Neuron (in vitro differentiated cells): ENCODE measurements around the gene ANKRD11.

Source experiments
- H2AFZ ChIP-seq: one replicate; pipeline ENCODE4 v1.6.1; 2013; ENCODE audit warnings: low read depth, mild to moderate bottlenecking, inconsistent platforms, low read length, moderate library complexity
- H3K27me3 ChIP-seq: one replicate; pipeline ENCODE4 v1.6.1; 2013; ENCODE audit warnings: low read length; ENCODE audit not compliant: insufficient read depth
- H3K36me3 ChIP-seq: one replicate; pipeline ENCODE4 v1.6.1; 2013; ENCODE audit warnings: low read length; ENCODE audit not compliant: insufficient read depth
- H3K4me1 ChIP-seq: one replicate; pipeline ENCODE4 v1.6.1; 2013; ENCODE audit warnings: low read length; ENCODE audit not compliant: insufficient read depth
- H3K4me3 ChIP-seq: 2 replicates; pipeline ENCODE4 v1.5.1; 2013; ENCODE audit warnings: mild to moderate bottlenecking, low read length, moderate library complexity
- H3K9me3 ChIP-seq: one replicate; pipeline ENCODE4 v1.6.1; 2013; ENCODE audit warnings: low read length

The ANKRD11 gene

GRCh38 chr16:89242795-89243200, 247.6 kb downstream of the ANKRD11 start:
- H3K4me3 ChIP-seq = no peak overlapping the region
- H3K9me3 ChIP-seq = no peaks in the 10 kb centered on the region
- H3K27me3 ChIP-seq = no peaks in the 10 kb centered on the region
- H2AFZ ChIP-seq = no peak overlapping the region
- H3K36me3 ChIP-seq = no peaks in the 10 kb centered on the region
- H3K4me1 ChIP-seq = peaks cover 7% of the 10 kb centered on the region

GRCh38 chr16:89241187-89242007, 249.0 kb downstream of the ANKRD11 start:
- Histone ChIP-seq H3K9me3 (no peaks in the 10 kb centered on the region), H3K27me3 (no peaks in the 10 kb centered on the region), H3K4me3 (peak overlapping the region; percentile 70), H3K36me3 (no peaks in the 10 kb centered on the region), H3K4me1 (peaks cover 4% of the 10 kb centered on the region), H2AFZ (no peak overlapping the region)

GRCh38 chr16:89237733-89238132, 252.6 kb downstream of the ANKRD11 start:
- Histone ChIP-seq H3K27me3 (no peaks in the 10 kb centered on the region), H3K4me3 (no peak overlapping the region), H3K36me3 (peaks cover 21% of the 10 kb centered on the region)

GRCh38 chr16:89233678-89234490, 256.5 kb downstream of the ANKRD11 start:
- H3K4me1 ChIP-seq = no peaks in the 10 kb centered on the region
- peaks cover 4% of the 10 kb centered on the region for H3K9me3 ChIP-seq
- peaks cover 58% of the 10 kb centered on the region for H3K36me3 ChIP-seq
- H3K27me3 ChIP-seq = no peaks in the 10 kb centered on the region
- no peak overlapping the region for H2AFZ ChIP-seq
- H3K4me3 ChIP-seq = no peak overlapping the region

More at GRCh38 chr16:89237733-89238132, 252.6 kb downstream of the ANKRD11 start:
- H3K4me1 ChIP-seq = peaks cover 4% of the 10 kb centered on the region
- H2AFZ ChIP-seq = no peak overlapping the region
- H3K9me3 ChIP-seq = no peaks in the 10 kb centered on the region

- no peak overlapping the region for H2AFZ ChIP-seq
- peaks cover 16% of the 10 kb centered on the region for H3K9me3 ChIP-seq
- peaks cover 75% of the 10 kb centered on the region for H3K36me3 ChIP-seq
- H3K4me3 ChIP-seq = no peak overlapping the region
- H3K27me3 ChIP-seq = no peaks in the 10 kb centered on the region
- no peaks in the 10 kb centered on the region for H3K4me1 ChIP-seq
These were observed 258.3 kb downstream of the ANKRD11 start for GRCh38 chr16:89232107-89232506.

- peaks cover 84% of the 10 kb centered on the region for H3K36me3 ChIP-seq
These were observed 260.1 kb downstream of the ANKRD11 start for GRCh38 chr16:89230255-89230654.

GRCh38 chr16:89224665-89225064, 265.7 kb downstream of the ANKRD11 start:
- Histone ChIP-seq H2AFZ (no peak overlapping the region), H3K4me3 (no peak overlapping the region), H3K4me1 (no peaks in the 10 kb centered on the region), H3K27me3 (no peaks in the 10 kb centered on the region), H3K9me3 (peaks cover 21% of the 10 kb centered on the region), H3K36me3 (peaks cover 79% of the 10 kb centered on the region)

More at GRCh38 chr16:89230255-89230654, 260.1 kb downstream of the ANKRD11 start:
- Histone ChIP-seq H3K4me1 (no peaks in the 10 kb centered on the region), H3K9me3 (peaks cover 22% of the 10 kb centered on the region), H2AFZ (no peak overlapping the region), H3K27me3 (no peaks in the 10 kb centered on the region), H3K4me3 (no peak overlapping the region)

GRCh38 chr16:89222931-89223330, 267.4 kb downstream of the ANKRD11 start:
- Histone ChIP-seq H3K9me3 (peaks cover 15% of the 10 kb centered on the region), H3K36me3 (peaks cover 62% of the 10 kb centered on the region)

GRCh38 chr16:89221604-89222003, 268.8 kb downstream of the ANKRD11 start:
- no peaks in the 10 kb centered on the region for H3K27me3 ChIP-seq
- H3K9me3 ChIP-seq = peaks cover 2% of the 10 kb centered on the region
- H3K4me3 ChIP-seq = no peak overlapping the region
- no peak overlapping the region for H2AFZ ChIP-seq
- peaks cover 49% of the 10 kb centered on the region for H3K36me3 ChIP-seq
- H3K4me1 ChIP-seq = peaks cover 4% of the 10 kb centered on the region

More at GRCh38 chr16:89222931-89223330, 267.4 kb downstream of the ANKRD11 start:
- Histone ChIP-seq H3K27me3 (no peaks in the 10 kb centered on the region), H3K4me1 (no peaks in the 10 kb centered on the region), H2AFZ (no peak overlapping the region), H3K4me3 (no peak overlapping the region)

- Histone ChIP-seq H3K27me3 (no peaks in the 10 kb centered on the region), H3K4me1 (peaks cover 8% of the 10 kb centered on the region), H2AFZ (no peak overlapping the region), H3K36me3 (peaks cover 33% of the 10 kb centered on the region), H3K4me3 (no peak overlapping the region), H3K9me3 (no peaks in the 10 kb centered on the region)
These were observed 271.0 kb downstream of the ANKRD11 start for GRCh38 chr16:89219365-89219764.
